ENCODE results near the gene PHF1.

DNA sequence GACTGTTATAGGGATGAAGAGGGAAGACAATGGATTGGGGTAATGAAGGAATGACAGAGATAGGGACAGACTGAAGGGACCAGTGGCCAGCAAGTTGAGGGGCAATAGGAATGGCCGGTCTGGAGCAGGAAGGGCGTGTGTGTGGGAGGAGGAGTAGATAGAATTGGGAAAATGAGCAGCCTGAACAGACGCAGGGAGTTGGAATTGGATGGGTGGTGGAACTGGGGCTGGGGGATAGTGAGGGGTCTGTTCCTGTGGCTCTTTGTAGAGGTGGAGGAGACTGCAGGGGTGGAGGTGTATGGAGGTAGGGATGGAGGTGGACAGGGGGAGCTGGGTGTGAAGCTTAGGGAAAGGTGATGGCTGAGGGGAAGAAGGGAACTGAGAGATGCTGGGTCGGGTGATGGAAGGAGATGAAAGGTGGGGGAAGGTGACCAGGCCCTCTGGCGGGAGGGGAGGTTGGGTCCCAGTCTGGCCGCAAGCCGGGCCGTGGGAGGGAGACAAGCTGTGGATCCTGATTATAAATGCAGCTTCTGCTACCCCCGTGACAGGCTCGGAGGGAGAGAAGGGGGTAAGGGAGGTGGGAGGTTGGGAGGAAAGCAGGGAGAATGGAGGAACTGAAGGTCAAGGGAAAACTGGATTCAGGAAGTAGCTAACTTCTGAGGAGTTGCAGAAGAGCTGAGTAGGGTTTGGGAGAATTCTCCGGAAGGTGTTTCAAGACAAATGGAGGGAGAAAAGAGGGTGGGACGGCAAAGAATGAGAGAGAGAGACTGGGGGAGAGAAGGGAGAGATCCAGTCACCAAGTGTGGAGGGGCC is 14.2 kb downstream of the PHF1 start:
- TF ChIP-seq, protein P1, sequence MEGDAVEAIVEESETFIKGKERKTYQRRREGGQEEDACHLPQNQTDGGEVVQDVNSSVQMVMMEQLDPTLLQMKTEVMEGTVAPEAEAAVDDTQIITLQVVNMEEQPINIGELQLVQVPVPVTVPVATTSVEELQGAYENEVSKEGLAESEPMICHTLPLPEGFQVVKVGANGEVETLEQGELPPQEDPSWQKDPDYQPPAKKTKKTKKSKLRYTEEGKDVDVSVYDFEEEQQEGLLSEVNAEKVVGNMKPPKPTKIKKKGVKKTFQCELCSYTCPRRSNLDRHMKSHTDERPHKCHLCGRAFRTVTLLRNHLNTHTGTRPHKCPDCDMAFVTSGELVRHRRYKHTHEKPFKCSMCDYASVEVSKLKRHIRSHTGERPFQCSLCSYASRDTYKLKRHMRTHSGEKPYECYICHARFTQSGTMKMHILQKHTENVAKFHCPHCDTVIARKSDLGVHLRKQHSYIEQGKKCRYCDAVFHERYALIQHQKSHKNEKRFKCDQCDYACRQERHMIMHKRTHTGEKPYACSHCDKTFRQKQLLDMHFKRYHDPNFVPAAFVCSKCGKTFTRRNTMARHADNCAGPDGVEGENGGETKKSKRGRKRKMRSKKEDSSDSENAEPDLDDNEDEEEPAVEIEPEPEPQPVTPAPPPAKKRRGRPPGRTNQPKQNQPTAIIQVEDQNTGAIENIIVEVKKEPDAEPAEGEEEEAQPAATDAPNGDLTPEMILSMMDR (tag by site-specific recombination; IDR thresholded peaks at IDR 0.05) = no peak
- no peak for TF ChIP-seq KLF10 (tag by site-specific recombination; IDR thresholded peaks at IDR 0.05)
- TF ChIP-seq ZNF174 (tag by site-specific recombination; IDR thresholded peaks at IDR 0.05) = no peak
- TF ChIP-seq, protein P2, sequence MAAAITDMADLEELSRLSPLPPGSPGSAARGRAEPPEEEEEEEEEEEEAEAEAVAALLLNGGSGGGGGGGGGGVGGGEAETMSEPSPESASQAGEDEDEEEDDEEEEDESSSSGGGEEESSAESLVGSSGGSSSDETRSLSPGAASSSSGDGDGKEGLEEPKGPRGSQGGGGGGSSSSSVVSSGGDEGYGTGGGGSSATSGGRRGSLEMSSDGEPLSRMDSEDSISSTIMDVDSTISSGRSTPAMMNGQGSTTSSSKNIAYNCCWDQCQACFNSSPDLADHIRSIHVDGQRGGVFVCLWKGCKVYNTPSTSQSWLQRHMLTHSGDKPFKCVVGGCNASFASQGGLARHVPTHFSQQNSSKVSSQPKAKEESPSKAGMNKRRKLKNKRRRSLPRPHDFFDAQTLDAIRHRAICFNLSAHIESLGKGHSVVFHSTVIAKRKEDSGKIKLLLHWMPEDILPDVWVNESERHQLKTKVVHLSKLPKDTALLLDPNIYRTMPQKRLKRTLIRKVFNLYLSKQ (tag by site-specific recombination; IDR thresholded peaks at IDR 0.05; ENCODE audit: borderline replicate concordance) = no peak
- no peak for TF ChIP-seq ZNF48 (tag by site-specific recombination; IDR thresholded peaks at IDR 0.05)
- 0 out of 2 replicates have a peak, but pooled peaks have one; percentile 21 for TF ChIP-seq ZNF169 (tag by site-specific recombination; IDR thresholded peaks at IDR 0.05)
- no peak for TF ChIP-seq SALL2 (tag by site-specific recombination; IDR thresholded peaks at IDR 0.05; ENCODE audit: borderline replicate concordance)
- TF ChIP-seq YY1 (tag by site-specific recombination; IDR thresholded peaks at IDR 0.05) = no peak
- no peak for TF ChIP-seq KLF1 (tag by site-specific recombination; IDR thresholded peaks at IDR 0.05)
- no peak for TF ChIP-seq ZNF548 (tag by site-specific recombination; IDR thresholded peaks at IDR 0.05)
- TF ChIP-seq KLF8 (tag by site-specific recombination; IDR thresholded peaks at IDR 0.05) = no peak
- no peak for TF ChIP-seq TCF7L2 (IDR thresholded peaks at IDR 0.05; ENCODE audit: borderline replicate concordance, low read depth, low read length)
